K562 (cell line): ENCODE results near the gene LRRC61. TPM values are rescaled to one million over a fixed set of nuclear protein-coding genes. Genes with fewer than 3 reads are reported as not detected.

Experiments used
- ARNT ChIP-seq, 2 experiments: fragments of 450-650 bp; IDR thresholded peaks; 2 replicates each; pipeline ENCODE4 v1.6.1; 2016; ENCODE audit warnings: mild to moderate bottlenecking in 1 of 2
- CBFB ChIP-seq: sonication (generic); formaldehyde crosslinking; IDR thresholded peaks from 2 replicates; pipeline ENCODE4 v1.4.0; 2020; ENCODE audit warnings: mild to moderate bottlenecking, missing genetic modification reagents
- FOXP1 ChIP-seq: sonication (generic); formaldehyde crosslinking; IDR thresholded peaks from 2 replicates; pipeline ENCODE4 v1.8.0; 2022; ENCODE audit warnings: mild to moderate bottlenecking, missing genetic modification reagents
- MAFK ChIP-seq: IDR thresholded peaks from 2 replicates; pipeline ENCODE4 v1.6.1; 2011; ENCODE audit warnings: low read length, improper control_type of control experiment
- MYC ChIP-seq, 2 experiments: fragments of 250-450 bp in 1 of 2; sonication (Bioruptor Pico) in 1 of 2; IDR thresholded peaks; 2 replicates each; pipeline versions ENCODE4 v1.5.1 to v1.6.1; 2012 to 2021; ENCODE audit warnings: low read depth in 2 of 2, borderline replicate concordance in 1 of 2, improper control_type of control experiment in 1 of 2, low read length in 1 of 2, mild to moderate bottlenecking in 1 of 2, moderate library complexity in 1 of 2
- STAG1 ChIP-seq: sonication (generic); formaldehyde crosslinking; IDR thresholded peaks from 2 replicates; pipeline ENCODE4 v1.5.0; 2020; ENCODE audit warnings: missing genetic modification reagents, borderline replicate concordance
- ZNF644 ChIP-seq: fragments of 200-800 bp; sonication (Bioruptor generic); IDR thresholded peaks from 2 replicates; pipeline ENCODE4 v1.6.1; 2016; ENCODE audit warnings: low read depth, missing genetic modification characterization, missing compliant biosample characterization
- polyA plus RNA-seq, 8 experiments: library from polyadenylated mRNA; depleted of rRNA in 4 of 8; stranded (reverse) in 5 of 8; unstranded in 3 of 8; fragments of >200 nt; fragmentation: Nextera tagmentation in 2 of 8; fragmentation: Illumina TruSeq in 1 of 8; extraction: Ambion mirVana in 2 of 8; extraction: Trizol in 1 of 8; gene quantifications; 2 replicates each; pipeline versions ENCODE4 v1.2.1 to v1.2.3, GENCODE V29; 2011 to 2014; ENCODE audit warnings: inconsistent platforms in 1 of 8, missing spikeins in 1 of 8
- total RNA-seq, 7 experiments: library from RNA; depleted of rRNA in 6 of 7; stranded (reverse); fragments of >200 nt in 6 of 7; fragmentation: Illumina TruSeq in 2 of 7; extraction: Trizol in 2 of 7; gene quantifications; 2 replicates each; pipeline versions ENCODE4 v1.2.1 to v1.2.3, GENCODE V29; 2011 to 2021; ENCODE audit warnings: low replicate concordance in 1 of 7
- TF ChIP-seq, protein P1 (sequence below), 2 experiments: fragments of 450-650 bp in 1 of 2; sonication (generic) in 1 of 2; formaldehyde crosslinking in 1 of 2; IDR thresholded peaks; 2 replicates each; pipeline versions ENCODE4 v1.7.1 to v1.9.0; 2016 to 2022; ENCODE audit warnings: inconsistent platforms in 1 of 2, mild to moderate bottlenecking in 1 of 2, missing genetic modification reagents in 1 of 2
- TF ChIP-seq, protein P2 (sequence below): sonication (generic); formaldehyde crosslinking; IDR thresholded peaks from 2 replicates; pipeline ENCODE4 v1.8.0; 2022; ENCODE audit warnings: mild to moderate bottlenecking, missing genetic modification reagents

The LRRC61 gene
- total and polyA plus RNA-seq, 9 of the 15 experiments (the other 6 are each of a cell fraction or from before 2014, with no cell fraction given) = 1.3 to 55.2 (median 35.2) TPM

DNA sequence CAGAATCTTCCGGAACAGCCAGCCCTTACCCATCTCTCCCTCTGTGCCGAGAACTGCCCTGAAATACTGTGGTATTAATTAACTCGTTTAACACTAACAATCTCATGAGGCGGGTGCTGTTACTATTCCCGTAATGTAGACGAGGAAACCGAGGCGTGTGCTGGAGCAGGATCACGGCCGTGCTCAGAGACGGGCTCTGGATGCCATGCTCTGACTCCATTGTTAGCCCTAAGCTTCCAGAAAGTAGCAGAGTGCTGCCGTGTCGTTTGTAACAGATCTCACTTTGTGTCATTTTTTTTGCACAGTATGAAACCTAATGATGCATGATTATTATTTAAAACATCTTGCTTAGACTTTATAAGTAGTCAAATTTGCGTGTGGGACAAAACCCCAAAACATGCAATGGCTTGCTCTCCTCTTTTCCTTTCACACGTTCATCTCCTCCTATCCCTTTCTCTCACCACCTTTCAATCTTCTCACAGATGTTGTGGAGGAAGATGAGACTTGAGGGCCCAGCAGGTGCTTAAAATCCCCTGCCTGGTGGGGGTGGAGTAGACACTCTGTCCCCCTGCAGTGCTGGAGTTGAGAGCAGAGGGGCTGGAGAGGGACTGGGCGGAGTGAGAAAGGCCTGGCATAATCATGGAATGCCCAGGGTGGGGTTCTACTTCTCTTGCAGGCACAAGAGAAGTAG is 672 bp downstream of the LRRC61 start (continued):
- TF ChIP-seq, protein P1, sequence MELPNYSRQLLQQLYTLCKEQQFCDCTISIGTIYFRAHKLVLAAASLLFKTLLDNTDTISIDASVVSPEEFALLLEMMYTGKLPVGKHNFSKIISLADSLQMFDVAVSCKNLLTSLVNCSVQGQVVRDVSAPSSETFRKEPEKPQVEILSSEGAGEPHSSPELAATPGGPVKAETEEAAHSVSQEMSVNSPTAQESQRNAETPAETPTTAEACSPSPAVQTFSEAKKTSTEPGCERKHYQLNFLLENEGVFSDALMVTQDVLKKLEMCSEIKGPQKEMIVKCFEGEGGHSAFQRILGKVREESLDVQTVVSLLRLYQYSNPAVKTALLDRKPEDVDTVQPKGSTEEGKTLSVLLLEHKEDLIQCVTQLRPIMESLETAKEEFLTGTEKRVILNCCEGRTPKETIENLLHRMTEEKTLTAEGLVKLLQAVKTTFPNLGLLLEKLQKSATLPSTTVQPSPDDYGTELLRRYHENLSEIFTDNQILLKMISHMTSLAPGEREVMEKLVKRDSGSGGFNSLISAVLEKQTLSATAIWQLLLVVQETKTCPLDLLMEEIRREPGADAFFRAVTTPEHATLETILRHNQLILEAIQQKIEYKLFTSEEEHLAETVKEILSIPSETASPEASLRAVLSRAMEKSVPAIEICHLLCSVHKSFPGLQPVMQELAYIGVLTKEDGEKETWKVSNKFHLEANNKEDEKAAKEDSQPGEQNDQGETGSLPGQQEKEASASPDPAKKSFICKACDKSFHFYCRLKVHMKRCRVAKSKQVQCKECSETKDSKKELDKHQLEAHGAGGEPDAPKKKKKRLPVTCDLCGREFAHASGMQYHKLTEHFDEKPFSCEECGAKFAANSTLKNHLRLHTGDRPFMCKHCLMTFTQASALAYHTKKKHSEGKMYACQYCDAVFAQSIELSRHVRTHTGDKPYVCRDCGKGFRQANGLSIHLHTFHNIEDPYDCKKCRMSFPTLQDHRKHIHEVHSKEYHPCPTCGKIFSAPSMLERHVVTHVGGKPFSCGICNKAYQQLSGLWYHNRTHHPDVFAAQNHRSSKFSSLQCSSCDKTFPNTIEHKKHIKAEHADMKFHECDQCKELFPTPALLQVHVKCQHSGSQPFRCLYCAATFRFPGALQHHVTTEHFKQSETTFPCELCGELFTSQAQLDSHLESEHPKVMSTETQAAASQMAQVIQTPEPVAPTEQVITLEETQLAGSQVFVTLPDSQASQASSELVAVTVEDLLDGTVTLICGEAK (IDR thresholded peaks at IDR 0.05) = 0 out of 2 replicates have a peak, but pooled peaks have one; percentile 34
- TF ChIP-seq, protein P1 (CRISPR knock-in tag; IDR thresholded peaks at IDR 0.05) = no peak; the same call in 1 of the 2 replicates
- TF ChIP-seq, protein P2, sequence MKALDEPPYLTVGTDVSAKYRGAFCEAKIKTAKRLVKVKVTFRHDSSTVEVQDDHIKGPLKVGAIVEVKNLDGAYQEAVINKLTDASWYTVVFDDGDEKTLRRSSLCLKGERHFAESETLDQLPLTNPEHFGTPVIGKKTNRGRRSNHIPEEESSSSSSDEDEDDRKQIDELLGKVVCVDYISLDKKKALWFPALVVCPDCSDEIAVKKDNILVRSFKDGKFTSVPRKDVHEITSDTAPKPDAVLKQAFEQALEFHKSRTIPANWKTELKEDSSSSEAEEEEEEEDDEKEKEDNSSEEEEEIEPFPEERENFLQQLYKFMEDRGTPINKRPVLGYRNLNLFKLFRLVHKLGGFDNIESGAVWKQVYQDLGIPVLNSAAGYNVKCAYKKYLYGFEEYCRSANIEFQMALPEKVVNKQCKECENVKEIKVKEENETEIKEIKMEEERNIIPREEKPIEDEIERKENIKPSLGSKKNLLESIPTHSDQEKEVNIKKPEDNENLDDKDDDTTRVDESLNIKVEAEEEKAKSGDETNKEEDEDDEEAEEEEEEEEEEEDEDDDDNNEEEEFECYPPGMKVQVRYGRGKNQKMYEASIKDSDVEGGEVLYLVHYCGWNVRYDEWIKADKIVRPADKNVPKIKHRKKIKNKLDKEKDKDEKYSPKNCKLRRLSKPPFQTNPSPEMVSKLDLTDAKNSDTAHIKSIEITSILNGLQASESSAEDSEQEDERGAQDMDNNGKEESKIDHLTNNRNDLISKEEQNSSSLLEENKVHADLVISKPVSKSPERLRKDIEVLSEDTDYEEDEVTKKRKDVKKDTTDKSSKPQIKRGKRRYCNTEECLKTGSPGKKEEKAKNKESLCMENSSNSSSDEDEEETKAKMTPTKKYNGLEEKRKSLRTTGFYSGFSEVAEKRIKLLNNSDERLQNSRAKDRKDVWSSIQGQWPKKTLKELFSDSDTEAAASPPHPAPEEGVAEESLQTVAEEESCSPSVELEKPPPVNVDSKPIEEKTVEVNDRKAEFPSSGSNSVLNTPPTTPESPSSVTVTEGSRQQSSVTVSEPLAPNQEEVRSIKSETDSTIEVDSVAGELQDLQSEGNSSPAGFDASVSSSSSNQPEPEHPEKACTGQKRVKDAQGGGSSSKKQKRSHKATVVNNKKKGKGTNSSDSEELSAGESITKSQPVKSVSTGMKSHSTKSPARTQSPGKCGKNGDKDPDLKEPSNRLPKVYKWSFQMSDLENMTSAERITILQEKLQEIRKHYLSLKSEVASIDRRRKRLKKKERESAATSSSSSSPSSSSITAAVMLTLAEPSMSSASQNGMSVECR (CRISPR knock-in tag) = peak; percentile 23; the same call in 1 of the 2 replicates
- TF ChIP-seq ZNF644 (tag) (peak; percentile 84), ARNT (IDR thresholded peaks at IDR 0.05) (0 out of 4 replicates have a peak, but pooled peaks of 1 of the 2 experiments have one; percentile 51), MAFK (0 out of 2 replicates have a peak, but pooled peaks have one; percentile 10), CBFB (CRISPR knock-in tag) (0 out of 2 replicates have a peak, but pooled peaks have one; percentile 12), FOXP1 (0 out of 2 replicates have a peak, but pooled peaks have one; percentile 38), STAG1 (no peak), MYC (IDR thresholded peaks at IDR 0.05; ENCODE audit: low read depth, low read length) (peak; percentile 32; the same call in 1 of the 2 replicates), MYC (CRISPR knock-in tag; IDR thresholded peaks at IDR 0.05; ENCODE audit: borderline replicate concordance, low read depth) (no peak; the same call in 1 of the 2 replicates)
